ENCODE data around the gene SGCD.
"Not testable (repeated sequence)": the region's sequence is repeated elsewhere in the genome, so short reads cannot be mapped to it uniquely, and the experiment has no call there.

Gene SGCD

GRCh38 chr5:156597276-156597675, 270.3 kb downstream of the SGCD start:
- Histone ChIP-seq H3K4me3 (ENCODE audit: control insufficient read depth in 1 of 7, extremely low read depth in 1 of 7, insufficient read depth in 4 of 7, low read depth in 2 of 7, low read length in 6 of 7) (no peak overlapping the region), H3K4me1 (ENCODE audit: control extremely low read depth in 1 of 4, control insufficient read depth in 4 of 4, insufficient read depth in 4 of 4, low read length in 3 of 4) (no peaks in the 10 kb centered on the region), H3K36me3 (ENCODE audit: control insufficient read depth in 4 of 4, insufficient read depth in 4 of 4, low read length in 3 of 4) (no peaks in the 10 kb centered on the region), H3K27me3 (replicated peaks in 2 of 5; ENCODE audit: control insufficient read depth in 4 of 5, insufficient read depth in 5 of 5, low read length in 4 of 5) (no peaks in the 10 kb centered on the region), H3K27ac (ENCODE audit: insufficient read depth in 1 of 2, low read depth in 1 of 2, low read length in 2 of 2, poor library complexity in 1 of 2, severe bottlenecking in 2 of 2) (no peak overlapping the region), H3K9me3 (ENCODE audit: control extremely low read depth in 1 of 5, control insufficient read depth in 4 of 5, insufficient read depth in 2 of 5, low read depth in 1 of 5, low read length in 4 of 5) (peaks cover 0 to under 1% (median 0%) of the 10 kb centered on the region in 5 experiments)
- ChIA-PET POLR2A (no interaction called here), CTCF (no interaction called here)
- no peak for DNase-seq
- WGBS (ENCODE audit: insufficient coverage), result no CpG with 5 or more reads among the region's 3 CpGs

- no peak overlapping the region for H3K4me3 ChIP-seq (ENCODE audit: control insufficient read depth in 1 of 7, extremely low read depth in 1 of 7, insufficient read depth in 4 of 7, low read depth in 2 of 7, low read length in 6 of 7)
- H3K4me1 ChIP-seq (ENCODE audit: control extremely low read depth in 1 of 4, control insufficient read depth in 4 of 4, insufficient read depth in 4 of 4, low read length in 3 of 4), result no peaks in the 10 kb centered on the region
- no peaks in the 10 kb centered on the region for H3K36me3 ChIP-seq (ENCODE audit: control insufficient read depth in 4 of 4, insufficient read depth in 4 of 4, low read length in 3 of 4)
- ChIA-PET POLR2A (no interaction called here), CTCF (interaction anchor here (0.6 kb wide), 1 partner anchor 51 kb away, joined by 3 read pairs; no protein-coding TSS in a partner anchor)
- no peak for DNase-seq
- WGBS (ENCODE audit: insufficient coverage), result 86% methylated on average over 1 of the region's 2 CpGs
- H3K27ac ChIP-seq (ENCODE audit: insufficient read depth in 1 of 2, low read depth in 1 of 2, low read length in 2 of 2, poor library complexity in 1 of 2, severe bottlenecking in 2 of 2), result no peak overlapping the region
- peaks cover 0 to 3% (median 0%) of the 10 kb centered on the region in 5 experiments for H3K9me3 ChIP-seq (ENCODE audit: control extremely low read depth in 1 of 5, control insufficient read depth in 4 of 5, insufficient read depth in 2 of 5, low read depth in 1 of 5, low read length in 4 of 5)
- no peaks in the 10 kb centered on the region for H3K27me3 ChIP-seq (replicated peaks in 2 of 5; ENCODE audit: control insufficient read depth in 4 of 5, insufficient read depth in 5 of 5, low read length in 4 of 5)
Observed at GRCh38 chr5:156598964-156599363, 272.0 kb downstream of the SGCD start.

DNA sequence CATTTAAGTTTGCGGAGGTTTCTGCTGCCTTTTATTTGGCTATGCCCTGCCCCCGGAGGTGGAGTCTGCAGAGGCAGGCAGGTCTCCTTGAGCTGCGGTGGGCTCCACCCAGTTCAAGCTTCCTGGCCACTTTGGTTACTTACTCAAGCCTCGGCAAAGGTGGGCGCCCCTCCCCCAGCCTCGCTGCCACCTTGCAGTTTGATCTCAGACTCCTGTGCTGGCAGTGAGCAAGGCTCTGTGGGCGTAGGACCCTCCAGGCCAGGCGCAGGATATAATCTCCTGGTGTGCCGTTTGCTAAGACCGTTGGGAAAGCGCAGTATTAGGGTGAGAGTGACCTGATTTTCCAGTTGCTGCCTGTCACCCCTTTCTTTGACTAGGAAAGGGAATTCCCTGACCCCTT, 283.6 kb downstream of the SGCD start:
- CTCF ChIA-PET, result not testable (repeated sequence)

GRCh38 chr5:156615901-156616300, 288.9 kb downstream of the SGCD start:
- no peak overlapping the region for H3K4me3 ChIP-seq (ENCODE audit: control insufficient read depth in 1 of 7, extremely low read depth in 1 of 7, insufficient read depth in 4 of 7, low read depth in 2 of 7, low read length in 6 of 7)
- DNase-seq, result no peak
- H3K36me3 ChIP-seq (ENCODE audit: control insufficient read depth in 4 of 4, insufficient read depth in 4 of 4, low read length in 3 of 4), result no peaks in the 10 kb centered on the region
- H3K27me3 ChIP-seq (replicated peaks in 2 of 5; ENCODE audit: control insufficient read depth in 4 of 5, insufficient read depth in 5 of 5, low read length in 4 of 5), result no peaks in the 10 kb centered on the region
- no peaks in the 10 kb centered on the region for H3K4me1 ChIP-seq (ENCODE audit: control extremely low read depth in 1 of 4, control insufficient read depth in 4 of 4, insufficient read depth in 4 of 4, low read length in 3 of 4)
- H3K27ac ChIP-seq (ENCODE audit: insufficient read depth in 1 of 2, low read depth in 1 of 2, low read length in 2 of 2, poor library complexity in 1 of 2, severe bottlenecking in 2 of 2), result no peak overlapping the region
- POLR2A ChIA-PET, result no interaction called here
- peaks cover 0 to 10% (median 5%) of the 10 kb centered on the region in 5 experiments for H3K9me3 ChIP-seq (ENCODE audit: control extremely low read depth in 1 of 5, control insufficient read depth in 4 of 5, insufficient read depth in 2 of 5, low read depth in 1 of 5, low read length in 4 of 5)
- CTCF ChIA-PET, result no interaction called here
- 90% methylated on average over 1 of the region's 2 CpGs for WGBS (ENCODE audit: insufficient coverage)

More for the DNA sequence above, 283.6 kb downstream of the SGCD start:
- H3K36me3 ChIP-seq (ENCODE audit: control insufficient read depth in 4 of 4, insufficient read depth in 4 of 4, low read length in 3 of 4); H3K27ac ChIP-seq (ENCODE audit: insufficient read depth in 1 of 2, low read depth in 1 of 2, low read length in 2 of 2, poor library complexity in 1 of 2, severe bottlenecking in 2 of 2); POLR2A ChIA-PET; H3K4me3 ChIP-seq (ENCODE audit: control insufficient read depth in 1 of 7, extremely low read depth in 1 of 7, insufficient read depth in 4 of 7, low read depth in 2 of 7, low read length in 6 of 7); H3K27me3 ChIP-seq (replicated peaks in 2 of 5; ENCODE audit: control insufficient read depth in 4 of 5, insufficient read depth in 5 of 5, low read length in 4 of 5); DNase-seq; H3K4me1 ChIP-seq (ENCODE audit: control extremely low read depth in 1 of 4, control insufficient read depth in 4 of 4, insufficient read depth in 4 of 4, low read length in 3 of 4): not testable (repeated sequence)
- WGBS (ENCODE audit: insufficient coverage), result 100% methylated on average over 10 of the region's 11 CpGs
- peaks cover 0 to 17% (median 5%) of the 10 kb centered on the region in 5 experiments for H3K9me3 ChIP-seq (ENCODE audit: control extremely low read depth in 1 of 5, control insufficient read depth in 4 of 5, insufficient read depth in 2 of 5, low read depth in 1 of 5, low read length in 4 of 5)

- Histone ChIP-seq H3K4me3 (ENCODE audit: control insufficient read depth in 1 of 7, extremely low read depth in 1 of 7, insufficient read depth in 4 of 7, low read depth in 2 of 7, low read length in 6 of 7) (no peak overlapping the region), H3K27me3 (replicated peaks in 2 of 5; ENCODE audit: control insufficient read depth in 4 of 5, insufficient read depth in 5 of 5, low read length in 4 of 5) (no peaks in the 10 kb centered on the region), H3K36me3 (ENCODE audit: control insufficient read depth in 4 of 4, insufficient read depth in 4 of 4, low read length in 3 of 4) (no peaks in the 10 kb centered on the region), H3K27ac (ENCODE audit: insufficient read depth in 1 of 2, low read depth in 1 of 2, low read length in 2 of 2, poor library complexity in 1 of 2, severe bottlenecking in 2 of 2) (no peak overlapping the region), H3K4me1 (ENCODE audit: control extremely low read depth in 1 of 4, control insufficient read depth in 4 of 4, insufficient read depth in 4 of 4, low read length in 3 of 4) (no peaks in the 10 kb centered on the region), H3K9me3 (ENCODE audit: control extremely low read depth in 1 of 5, control insufficient read depth in 4 of 5, insufficient read depth in 2 of 5, low read depth in 1 of 5, low read length in 4 of 5) (peaks cover 0 to 7% (median 3%) of the 10 kb centered on the region in 5 experiments)
- POLR2A ChIA-PET, result no interaction called here
- WGBS (ENCODE audit: insufficient coverage), result 94% methylated on average over 2 of the region's 2 CpGs
- no peak for DNase-seq
- CTCF ChIA-PET, result no interaction called here
Observed at GRCh38 chr5:156617426-156617825, 290.5 kb downstream of the SGCD start.

DNA sequence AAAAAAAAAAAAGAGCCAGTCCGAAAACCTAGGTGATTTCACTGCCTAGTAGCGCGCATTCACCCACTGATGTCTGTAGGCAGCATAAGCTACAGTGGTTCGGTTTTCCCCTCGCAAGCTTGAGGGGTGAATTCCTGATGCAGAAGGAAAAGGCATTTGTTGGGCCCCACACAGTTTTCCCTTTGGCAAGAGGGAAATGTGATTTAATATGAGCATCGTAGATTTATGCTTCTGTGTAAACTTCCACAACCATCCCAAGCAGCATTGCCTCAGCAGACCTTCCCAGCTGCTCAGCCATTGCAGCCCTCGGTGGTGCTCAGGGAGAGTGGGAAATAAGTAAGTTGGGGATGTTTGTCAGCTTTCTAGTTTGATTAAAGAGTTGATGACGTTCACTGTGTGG, 291.6 kb downstream of the SGCD start:
- Histone ChIP-seq H3K27me3 (replicated peaks in 2 of 5; ENCODE audit: control insufficient read depth in 4 of 5, insufficient read depth in 5 of 5, low read length in 4 of 5) (no peaks in the 10 kb centered on the region), H3K36me3 (ENCODE audit: control insufficient read depth in 4 of 4, insufficient read depth in 4 of 4, low read length in 3 of 4) (no peaks in the 10 kb centered on the region), H3K9me3 (ENCODE audit: control extremely low read depth in 1 of 5, control insufficient read depth in 4 of 5, insufficient read depth in 2 of 5, low read depth in 1 of 5, low read length in 4 of 5) (peaks cover 0 to 3% (median 0%) of the 10 kb centered on the region in 5 experiments), H3K4me1 (ENCODE audit: control extremely low read depth in 1 of 4, control insufficient read depth in 4 of 4, insufficient read depth in 4 of 4, low read length in 3 of 4) (no peaks in the 10 kb centered on the region), H3K27ac (ENCODE audit: insufficient read depth in 1 of 2, low read depth in 1 of 2, low read length in 2 of 2, poor library complexity in 1 of 2, severe bottlenecking in 2 of 2) (no peak overlapping the region), H3K4me3 (ENCODE audit: control insufficient read depth in 1 of 7, extremely low read depth in 1 of 7, insufficient read depth in 4 of 7, low read depth in 2 of 7, low read length in 6 of 7) (no peak overlapping the region)
- 95% methylated on average over 4 of the region's 8 CpGs for WGBS (ENCODE audit: insufficient coverage)
- POLR2A ChIA-PET, result no interaction called here
- DNase-seq, result no peak
- CTCF ChIA-PET, result interaction anchor here (0.7 kb wide), 1 partner anchor 16 kb away, joined by 3 read pairs; no protein-coding TSS in a partner anchor

DNA sequence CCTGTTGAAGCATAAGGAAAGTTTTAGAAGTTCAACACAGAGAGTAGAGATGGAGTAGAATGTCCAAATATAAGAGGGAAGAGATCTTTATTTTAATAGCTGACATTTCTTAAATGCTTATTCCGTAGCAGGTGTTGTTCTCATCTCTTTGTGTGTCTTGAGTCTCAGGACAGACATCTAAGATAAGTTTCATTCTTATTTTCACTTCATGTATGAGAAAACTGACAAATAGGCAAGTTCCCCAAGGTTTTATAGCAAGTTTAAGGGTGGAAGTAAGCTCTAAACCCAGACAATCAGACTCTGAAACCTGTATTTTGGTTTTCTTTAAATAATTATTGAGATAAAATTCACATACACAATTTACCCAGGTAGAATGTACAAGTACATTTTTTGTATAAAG, 294.8 kb downstream of the SGCD start:
- CTCF ChIA-PET, result interaction anchor here (1.0 kb wide), 1 partner anchor 24 kb away, joined by 3 read pairs; no protein-coding TSS in a partner anchor

More for the DNA sequence above, 294.8 kb downstream of the SGCD start:
- DNase-seq, result no peak
- Histone ChIP-seq H3K4me3 (ENCODE audit: control insufficient read depth in 1 of 7, extremely low read depth in 1 of 7, insufficient read depth in 4 of 7, low read depth in 2 of 7, low read length in 6 of 7) (no peak overlapping the region), H3K27ac (ENCODE audit: insufficient read depth in 1 of 2, low read depth in 1 of 2, low read length in 2 of 2, poor library complexity in 1 of 2, severe bottlenecking in 2 of 2) (no peak overlapping the region), H3K9me3 (ENCODE audit: control extremely low read depth in 1 of 5, control insufficient read depth in 4 of 5, insufficient read depth in 2 of 5, low read depth in 1 of 5, low read length in 4 of 5) (no peaks in the 10 kb centered on the region), H3K27me3 (replicated peaks in 2 of 5; ENCODE audit: control insufficient read depth in 4 of 5, insufficient read depth in 5 of 5, low read length in 4 of 5) (no peaks in the 10 kb centered on the region), H3K4me1 (ENCODE audit: control extremely low read depth in 1 of 4, control insufficient read depth in 4 of 4, insufficient read depth in 4 of 4, low read length in 3 of 4) (no peaks in the 10 kb centered on the region), H3K36me3 (ENCODE audit: control insufficient read depth in 4 of 4, insufficient read depth in 4 of 4, low read length in 3 of 4) (no peaks in the 10 kb centered on the region)
- POLR2A ChIA-PET, result no interaction called here
- no CpG with 5 or more reads among the region's 1 CpG for WGBS (ENCODE audit: insufficient coverage)

Measured in common myeloid progenitor, CD34-positive (primary cell).